ENCODE data around the gene ITGB7. TPM values are rescaled to one million over a fixed set of nuclear protein-coding genes. Genes with fewer than 3 reads are reported as not detected.
"Not testable (repeated sequence)": the region's sequence is repeated elsewhere in the genome, so short reads cannot be mapped to it uniquely, and the experiment has no call there.

The ITGB7 gene
- total RNA-seq, 4 donors from 2014 or later = 6.5 to 13.2 (median 7.8) TPM

- WGBS, 2 donors = 94 to 95% methylated on average over 7 of the region's 7 CpGs
- intact Hi-C loops (cut with DNase I; ENCODE audit: low total_unique reads) = no loop called here
- no peak for TF ChIP-seq POLR2A (IDR thresholded peaks at IDR 0.05)
- TF ChIP-seq, protein P1, sequence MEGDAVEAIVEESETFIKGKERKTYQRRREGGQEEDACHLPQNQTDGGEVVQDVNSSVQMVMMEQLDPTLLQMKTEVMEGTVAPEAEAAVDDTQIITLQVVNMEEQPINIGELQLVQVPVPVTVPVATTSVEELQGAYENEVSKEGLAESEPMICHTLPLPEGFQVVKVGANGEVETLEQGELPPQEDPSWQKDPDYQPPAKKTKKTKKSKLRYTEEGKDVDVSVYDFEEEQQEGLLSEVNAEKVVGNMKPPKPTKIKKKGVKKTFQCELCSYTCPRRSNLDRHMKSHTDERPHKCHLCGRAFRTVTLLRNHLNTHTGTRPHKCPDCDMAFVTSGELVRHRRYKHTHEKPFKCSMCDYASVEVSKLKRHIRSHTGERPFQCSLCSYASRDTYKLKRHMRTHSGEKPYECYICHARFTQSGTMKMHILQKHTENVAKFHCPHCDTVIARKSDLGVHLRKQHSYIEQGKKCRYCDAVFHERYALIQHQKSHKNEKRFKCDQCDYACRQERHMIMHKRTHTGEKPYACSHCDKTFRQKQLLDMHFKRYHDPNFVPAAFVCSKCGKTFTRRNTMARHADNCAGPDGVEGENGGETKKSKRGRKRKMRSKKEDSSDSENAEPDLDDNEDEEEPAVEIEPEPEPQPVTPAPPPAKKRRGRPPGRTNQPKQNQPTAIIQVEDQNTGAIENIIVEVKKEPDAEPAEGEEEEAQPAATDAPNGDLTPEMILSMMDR (IDR thresholded peaks at IDR 0.05) = no peak
- DNase-seq (ENCODE audit: low spot score in 2 of 2) = peak in 1 of 2 donors; percentile 67
- no peak overlapping the region for H3K4me3 ChIP-seq (ENCODE audit: low read depth, poor library complexity, severe bottlenecking)
These were observed 37.4 kb downstream of the ITGB7 start for GRCh38 chr12:53169644-53170043.

GRCh38 chr12:53166837-53167236 is 40.2 kb downstream of the ITGB7 start:
- intact Hi-C loops (cut with DNase I; ENCODE audit: low total_unique reads) = no loop called here
- peak in 1 of 2 donors; percentile 3 for DNase-seq (ENCODE audit: low spot score in 2 of 2)
- no peak overlapping the region for H3K4me3 ChIP-seq (ENCODE audit: low read depth, poor library complexity, severe bottlenecking)
- TF ChIP-seq, protein P1 (IDR thresholded peaks at IDR 0.05) = no peak
- TF ChIP-seq POLR2A (IDR thresholded peaks at IDR 0.05) = no peak

GRCh38 chr12:53163008-53163407 is 44.0 kb downstream of the ITGB7 start:
- H3K4me3 ChIP-seq (ENCODE audit: low read depth, poor library complexity, severe bottlenecking); intact Hi-C loops (cut with DNase I; ENCODE audit: low total_unique reads): not testable (repeated sequence)
- peak in 1 of 2 donors; percentile 43 for DNase-seq (ENCODE audit: low spot score in 2 of 2)
- 98 to 100% methylated on average over 2 of the region's 2 CpGs for WGBS, 2 donors

DNA sequence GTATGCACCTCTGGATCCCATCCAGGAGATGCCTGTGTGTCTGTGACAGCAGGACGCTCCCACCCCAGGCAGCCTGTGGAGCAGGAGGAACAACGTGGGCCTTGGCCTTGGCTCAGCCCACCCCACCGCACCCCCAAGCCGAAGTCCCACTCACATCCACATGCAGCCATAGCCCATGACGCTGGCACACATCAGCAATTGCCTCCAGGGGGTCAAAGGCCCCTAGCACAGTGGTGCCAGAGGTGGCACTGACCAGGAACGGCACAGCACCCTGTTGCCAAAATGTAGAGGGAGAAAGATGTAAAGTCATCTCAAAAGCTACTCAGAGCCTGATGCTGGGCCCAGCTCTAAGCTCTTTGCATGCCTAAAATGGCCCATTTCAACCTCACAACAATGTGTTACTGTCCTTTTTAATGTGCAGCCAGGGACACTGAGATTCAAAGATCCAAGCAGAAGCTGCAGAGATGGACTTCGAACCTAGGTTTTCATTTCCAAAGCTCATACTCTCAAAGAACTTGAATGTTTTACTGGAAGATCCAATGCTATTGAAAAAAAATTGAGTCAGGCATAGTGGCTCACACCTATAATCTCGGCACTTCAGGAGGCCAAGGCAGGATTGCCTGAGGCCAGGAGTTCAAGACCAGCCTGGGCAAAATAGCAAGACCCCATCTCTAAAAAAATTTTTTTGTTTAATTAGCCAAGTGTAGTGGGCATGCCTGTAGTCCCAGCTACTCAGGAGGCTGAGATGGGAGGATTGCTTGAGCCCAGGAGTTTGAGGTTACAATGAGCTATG is 45.7 kb downstream of the ITGB7 start:
- intact Hi-C loops (cut with DNase I; ENCODE audit: low total_unique reads) = no loop called here
- 93 to 94% methylated on average over 8 of the region's 8 CpGs for WGBS, 2 donors
- DNase-seq (ENCODE audit: low spot score in 2 of 2) = peak in 1 of 2 donors; percentile 68

GRCh38 chr12:53160673-53161072 is 46.4 kb downstream of the ITGB7 start:
- no peak overlapping the region for H3K4me3 ChIP-seq (ENCODE audit: low read depth, poor library complexity, severe bottlenecking)
- intact Hi-C loops (cut with DNase I; ENCODE audit: low total_unique reads) = no loop called here
- peak in 1 of 2 donors; percentile 69 for DNase-seq (ENCODE audit: low spot score in 2 of 2)
- 77 to 85% methylated on average over 2 of the region's 2 CpGs for WGBS, 2 donors
- TF ChIP-seq, protein P1 (IDR thresholded peaks at IDR 0.05) = no peak
- TF ChIP-seq POLR2A (IDR thresholded peaks at IDR 0.05) = no peak

More for the DNA sequence above, 45.7 kb downstream of the ITGB7 start:
- TF ChIP-seq, protein P1 (IDR thresholded peaks at IDR 0.05) = no peak
- TF ChIP-seq POLR2A (IDR thresholded peaks at IDR 0.05) = no peak
- H3K4me3 ChIP-seq (ENCODE audit: low read depth, poor library complexity, severe bottlenecking) = no peak overlapping the region

DNA sequence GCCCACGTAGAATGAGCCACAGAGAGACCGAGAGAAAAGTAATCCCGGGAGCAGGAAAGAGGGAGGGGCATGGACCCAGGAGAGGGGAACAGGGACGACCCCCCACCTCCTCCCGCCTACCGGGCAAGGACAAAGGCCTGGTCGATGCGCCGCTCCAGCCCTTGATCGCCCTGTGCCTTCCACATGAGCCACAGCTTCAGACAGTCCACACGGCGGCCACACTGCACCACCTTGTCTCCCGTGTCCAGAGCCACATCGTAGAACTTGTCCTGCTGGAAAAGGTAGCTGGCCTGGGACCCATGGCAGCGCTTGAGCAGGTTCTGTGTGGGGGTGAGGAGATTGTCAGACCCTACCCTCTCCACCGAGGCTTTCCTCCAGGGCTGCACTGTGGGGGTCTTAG is 47.1 kb downstream of the ITGB7 start:
- intact Hi-C loops (cut with DNase I; ENCODE audit: low total_unique reads) = no loop called here
- TF ChIP-seq, protein P1 (IDR thresholded peaks at IDR 0.05) = no peak
- no peak for TF ChIP-seq POLR2A (IDR thresholded peaks at IDR 0.05)
- no peak overlapping the region for H3K4me3 ChIP-seq (ENCODE audit: low read depth, poor library complexity, severe bottlenecking)
- DNase-seq (ENCODE audit: low spot score in 2 of 2) = peak in 1 of 2 donors; percentile 72
- 82 to 85% methylated on average over 14 to 16 of the region's 16 CpGs for WGBS, 2 donors

Measured in lower leg skin (tissue), 4 donors.